Smooth muscle cell (in vitro differentiated cells): Measurements from ENCODE around the gene GADL1. TPM values are rescaled to one million over a fixed set of nuclear protein-coding genes. Genes with fewer than 3 reads are reported as not detected.

ENCODE experiments used
- DNase-seq: peaks from one replicate; lab custom pipeline; 2025; ENCODE audit not compliant: unreplicated experiment; lab: John Stamatoyannopoulos, UW
- H2AFZ ChIP-seq: fragments of 200-600 bp; sonication (generic); 2 replicates; pipeline ENCODE4 v1.6.0; 2016; ENCODE audit warnings: antibody characterized with exemption, low read depth, mild to moderate bottlenecking
- H3F3A ChIP-seq: fragments of 200-600 bp; sonication (generic); 2 replicates; pipeline ENCODE4 v1.6.0; 2017; ENCODE audit warnings: antibody characterized with exemption, low read depth
- H3K27ac ChIP-seq: fragments of 200-600 bp; sonication (generic); 2 replicates; pipeline ENCODE4 v1.5.1; 2016; ENCODE audit warnings: low read depth, mild to moderate bottlenecking
- H3K27me3 ChIP-seq: fragments of 200-600 bp; sonication (generic); 2 replicates; pipeline ENCODE4 v1.6.1; 2016; ENCODE audit warnings: low read depth, mild to moderate bottlenecking
- H3K36me3 ChIP-seq: fragments of 200-600 bp; sonication (generic); 2 replicates; pipeline ENCODE4 v1.5.1; 2016; ENCODE audit warnings: low read depth
- H3K4me1 ChIP-seq: fragments of 200-600 bp; sonication (generic); 2 replicates; pipeline ENCODE4 v1.5.1; 2016; ENCODE audit warnings: low read depth
- H3K4me2 ChIP-seq: fragments of 200-600 bp; sonication (generic); 2 replicates; pipeline ENCODE4 v1.6.0; 2016; ENCODE audit warnings: mild to moderate bottlenecking
- H3K4me3 ChIP-seq: fragments of 200-600 bp; sonication (generic); 2 replicates; pipeline ENCODE4 v1.5.1; 2016; ENCODE audit warnings: mild to moderate bottlenecking
- H3K79me2 ChIP-seq: fragments of 200-600 bp; sonication (generic); 2 replicates; pipeline ENCODE4 v1.6.0; 2016; ENCODE audit warnings: low read depth, mild to moderate bottlenecking
- H3K9ac ChIP-seq: fragments of 200-600 bp; sonication (generic); 2 replicates; pipeline ENCODE4 v1.6.0; 2016; ENCODE audit warnings: low read depth
- H3K9me3 ChIP-seq: fragments of 200-600 bp; sonication (generic); replicated peaks from 2 replicates; pipeline ENCODE4 v1.5.1; 2016; ENCODE audit warnings: low read depth
- H4K20me1 ChIP-seq: fragments of 200-600 bp; sonication (generic); 2 replicates; pipeline ENCODE4 v1.6.0; 2016; ENCODE audit warnings: low read depth
- WGBS: methylation state at CpG from one replicate; pipeline ENCODE4 v1.1.7; 2016; ENCODE audit warnings: low lambda C conversion rate; 5-methylcytosine and 5-hydroxymethylcytosine counted together
- polyA plus RNA-seq: library from polyadenylated mRNA; unstranded; fragments of >200 nt; fragmentation: Nextera tagmentation; extraction: Ambion mirVana; gene quantifications from 2 replicates; pipeline ENCODE4 v1.2.1, GENCODE V29; 2016
- total RNA-seq: library from RNA; depleted of rRNA; stranded (reverse); fragments of >200 nt; gene quantifications from 2 replicates; pipeline ENCODE4 v1.2.3, GENCODE V29; 2014
- TF ChIP-seq, protein P1 (sequence below): fragments of 200-600 bp; sonication (generic); IDR thresholded peaks from 2 replicates; pipeline ENCODE4 v1.5.1; 2017; ENCODE audit warnings: borderline replicate concordance, mild to moderate bottlenecking, antibody characterized with exemption; ENCODE audit not compliant: insufficient read depth, poor library complexity, severe bottlenecking

GADL1 gene
- total and polyA plus RNA-seq, 2 experiments from 2014 or later, result not detected

DNA sequence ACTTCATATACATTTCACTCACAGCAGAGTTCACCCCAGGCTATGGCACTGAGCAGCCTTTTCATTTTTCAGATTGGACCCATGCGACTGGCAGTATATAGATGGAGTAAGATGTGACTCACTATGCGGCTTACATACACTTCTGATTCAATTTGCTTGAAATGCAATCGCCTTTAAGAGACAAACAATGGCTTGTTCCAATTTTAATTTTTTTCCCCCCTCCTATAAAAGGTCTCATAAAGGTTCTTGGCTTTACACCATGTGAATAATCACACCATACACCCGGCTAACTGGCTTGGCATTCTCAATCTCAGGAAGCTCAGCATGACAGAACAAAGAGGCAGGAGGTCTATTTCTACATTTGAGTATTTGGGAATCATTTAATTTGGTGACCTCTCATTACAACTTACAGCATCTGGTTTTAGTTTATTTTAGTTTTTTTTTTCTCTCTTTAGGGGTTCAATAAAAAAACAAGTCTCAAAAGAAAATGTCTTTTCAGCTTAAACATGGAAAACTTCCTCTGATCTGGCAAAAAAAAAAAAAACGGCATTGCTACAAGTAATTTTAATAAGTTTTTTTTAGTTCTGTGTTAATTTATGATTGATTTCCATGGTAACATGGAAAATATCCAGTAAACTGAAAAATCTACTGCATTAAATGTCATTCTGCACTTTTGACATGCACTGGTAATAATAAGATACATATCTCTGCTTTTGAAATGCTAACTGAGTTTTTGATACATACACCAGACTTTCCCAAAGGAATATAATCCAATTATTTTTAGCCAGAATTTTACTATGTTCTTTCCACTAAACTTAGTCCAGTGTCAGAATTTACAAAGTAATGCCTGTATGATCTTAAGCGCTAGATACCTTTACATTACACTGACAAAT lies 38.8 kb downstream of the GADL1 start:
- DNase-seq, result no peak
- Histone ChIP-seq H3K4me1 (no peaks in the 10 kb centered on the region), H3K36me3 (no peaks in the 10 kb centered on the region), H3K9ac (no peak overlapping the region), H3K27me3 (no peaks in the 10 kb centered on the region), H3K79me2 (no peaks in the 10 kb centered on the region), H3K4me3 (no peak overlapping the region), H3K27ac (no peak overlapping the region), H3K9me3 (no peaks in the 10 kb centered on the region), H2AFZ (no peak overlapping the region), H4K20me1 (no peaks in the 10 kb centered on the region), H3K4me2 (no peak overlapping the region), H3F3A (no peaks in the 10 kb centered on the region)
- TF ChIP-seq, protein P1, sequence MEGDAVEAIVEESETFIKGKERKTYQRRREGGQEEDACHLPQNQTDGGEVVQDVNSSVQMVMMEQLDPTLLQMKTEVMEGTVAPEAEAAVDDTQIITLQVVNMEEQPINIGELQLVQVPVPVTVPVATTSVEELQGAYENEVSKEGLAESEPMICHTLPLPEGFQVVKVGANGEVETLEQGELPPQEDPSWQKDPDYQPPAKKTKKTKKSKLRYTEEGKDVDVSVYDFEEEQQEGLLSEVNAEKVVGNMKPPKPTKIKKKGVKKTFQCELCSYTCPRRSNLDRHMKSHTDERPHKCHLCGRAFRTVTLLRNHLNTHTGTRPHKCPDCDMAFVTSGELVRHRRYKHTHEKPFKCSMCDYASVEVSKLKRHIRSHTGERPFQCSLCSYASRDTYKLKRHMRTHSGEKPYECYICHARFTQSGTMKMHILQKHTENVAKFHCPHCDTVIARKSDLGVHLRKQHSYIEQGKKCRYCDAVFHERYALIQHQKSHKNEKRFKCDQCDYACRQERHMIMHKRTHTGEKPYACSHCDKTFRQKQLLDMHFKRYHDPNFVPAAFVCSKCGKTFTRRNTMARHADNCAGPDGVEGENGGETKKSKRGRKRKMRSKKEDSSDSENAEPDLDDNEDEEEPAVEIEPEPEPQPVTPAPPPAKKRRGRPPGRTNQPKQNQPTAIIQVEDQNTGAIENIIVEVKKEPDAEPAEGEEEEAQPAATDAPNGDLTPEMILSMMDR, result no peak
- 90% methylated on average over 6 of the region's 6 CpGs for WGBS

DNA sequence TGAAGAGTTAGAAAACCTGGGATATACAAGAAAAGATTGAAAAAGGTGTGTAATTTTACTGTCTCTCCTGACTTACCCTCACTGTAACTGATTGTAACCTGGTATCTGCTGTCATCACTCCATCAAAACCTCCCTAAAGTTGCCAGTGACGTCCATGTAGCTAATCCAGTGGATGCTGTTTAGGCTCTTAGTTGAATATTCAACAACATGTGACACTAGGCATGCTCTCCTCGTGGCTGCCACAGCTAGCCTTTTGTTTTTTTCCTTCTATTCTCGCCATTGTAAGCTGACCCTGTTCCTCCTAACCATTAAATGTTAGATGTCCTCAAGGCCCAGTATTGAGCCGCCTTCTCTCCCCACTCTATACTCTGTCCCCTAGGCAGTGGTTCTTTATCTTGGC lies 41.6 kb downstream of the GADL1 start:
- no peaks in the 10 kb centered on the region for H4K20me1 ChIP-seq
- no peak overlapping the region for H3K9ac ChIP-seq
- TF ChIP-seq, protein P1, result no peak
- H3F3A ChIP-seq, result no peaks in the 10 kb centered on the region
- no peak for DNase-seq
- WGBS, result 80% methylated on average over 4 of the region's 4 CpGs
- H2AFZ ChIP-seq, result no peak overlapping the region
- H3K9me3 ChIP-seq, result no peaks in the 10 kb centered on the region
- no peaks in the 10 kb centered on the region for H3K36me3 ChIP-seq
- H3K4me1 ChIP-seq, result no peaks in the 10 kb centered on the region
- H3K27ac ChIP-seq, result no peak overlapping the region
- H3K4me2 ChIP-seq, result no peak overlapping the region
- no peak overlapping the region for H3K4me3 ChIP-seq
- H3K79me2 ChIP-seq, result no peaks in the 10 kb centered on the region
- no peaks in the 10 kb centered on the region for H3K27me3 ChIP-seq

DNA sequence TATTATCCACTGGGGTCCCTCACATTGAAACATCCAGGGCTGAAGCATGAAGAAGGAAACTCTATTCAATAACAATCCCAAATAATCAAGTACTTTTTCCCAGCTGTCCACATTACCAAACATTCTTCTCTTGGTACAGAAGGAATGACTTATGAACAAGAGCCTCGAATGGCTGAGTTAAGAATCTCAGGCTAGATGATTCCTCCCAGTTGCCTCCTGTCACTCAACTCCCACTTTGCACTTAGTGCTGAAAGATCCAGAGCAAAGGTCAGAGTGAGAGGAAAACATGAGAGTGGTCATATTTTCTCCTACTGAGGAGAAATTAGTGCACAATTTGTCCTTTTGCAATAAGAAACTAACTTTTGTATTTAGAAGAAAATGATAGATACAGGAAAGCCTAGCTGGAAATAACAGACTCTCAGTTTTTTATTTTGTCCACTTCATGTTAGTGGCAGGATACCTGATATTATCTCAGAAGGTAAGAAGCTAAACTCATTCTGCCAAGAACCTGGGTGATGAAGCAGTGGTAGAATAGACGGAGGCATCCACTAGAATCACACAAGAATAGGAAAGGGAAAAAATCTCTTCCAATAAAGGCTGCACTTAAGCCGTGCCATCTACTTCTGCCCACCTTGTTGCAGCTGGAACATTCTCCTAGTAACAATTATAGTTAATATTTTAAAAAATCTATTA lies 46.2 kb downstream of the GADL1 start:
- Histone ChIP-seq H3K9ac (no peak overlapping the region), H4K20me1 (no peaks in the 10 kb centered on the region), H3K4me1 (no peaks in the 10 kb centered on the region), H2AFZ (no peak overlapping the region), H3K27ac (no peak overlapping the region), H3K27me3 (peaks cover 8% of the 10 kb centered on the region), H3K9me3 (no peaks in the 10 kb centered on the region), H3F3A (no peaks in the 10 kb centered on the region), H3K4me2 (no peak overlapping the region), H3K79me2 (no peaks in the 10 kb centered on the region), H3K4me3 (no peak overlapping the region), H3K36me3 (no peaks in the 10 kb centered on the region)
- DNase-seq, result no peak
- 75% methylated on average over 3 of the region's 3 CpGs for WGBS
- TF ChIP-seq, protein P1, result no peak
